TTC549 (cell line): ENCODE results near the gene NEIL3.

Experiments
- FAIRE-seq: peaks from 2 replicates; lab custom pipeline; 2012; peaks lifted over from hg19 to GRCh38; lab: Jason Lieb, UNC

The NEIL3 gene

DNA sequence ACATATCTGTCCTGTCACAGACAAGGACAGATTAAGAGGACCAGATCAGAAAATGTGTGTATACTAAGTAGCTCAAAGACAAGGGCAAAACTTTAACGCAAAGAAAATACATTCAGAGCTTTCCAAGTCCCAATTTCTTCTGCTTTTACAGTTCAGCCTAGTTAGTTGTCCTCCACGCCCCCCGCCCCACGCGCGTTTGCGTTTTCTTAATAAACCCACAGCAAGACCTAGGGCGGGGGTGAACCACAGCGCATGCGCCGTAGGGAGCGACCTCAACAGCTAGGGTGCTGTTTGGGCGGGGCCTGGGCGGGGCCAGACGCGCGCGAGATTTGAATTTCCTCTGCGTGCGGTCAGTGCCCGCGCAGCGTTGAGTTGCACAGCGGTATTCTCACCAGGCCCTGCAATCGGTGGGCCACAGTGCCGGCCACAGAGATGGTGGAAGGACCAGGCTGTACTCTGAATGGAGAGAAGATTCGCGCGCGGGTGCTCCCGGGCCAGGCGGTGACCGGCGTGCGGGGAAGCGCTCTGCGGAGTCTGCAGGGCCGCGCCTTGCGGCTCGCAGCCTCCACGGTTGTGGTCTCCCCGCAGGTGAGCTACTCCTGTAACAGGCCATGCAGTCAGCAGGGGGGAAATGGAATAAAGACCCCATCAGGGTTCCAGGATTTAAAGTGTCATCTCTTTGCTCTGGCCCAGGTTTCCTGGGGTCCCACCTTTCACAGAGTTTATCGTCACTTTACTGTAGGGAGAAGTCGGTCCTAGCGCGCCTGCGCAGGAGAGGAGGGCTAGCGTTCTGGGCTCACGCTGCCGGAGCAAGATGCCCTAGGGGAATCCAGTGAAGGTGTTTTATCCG is at the start of gene NEIL3:
NEIL3 (plus strand) TSS at position 353 of the 850 bp plus-strand sequence; CDS start at position 433, 80 bp downstream.
- FAIRE-seq = no peak

DNA sequence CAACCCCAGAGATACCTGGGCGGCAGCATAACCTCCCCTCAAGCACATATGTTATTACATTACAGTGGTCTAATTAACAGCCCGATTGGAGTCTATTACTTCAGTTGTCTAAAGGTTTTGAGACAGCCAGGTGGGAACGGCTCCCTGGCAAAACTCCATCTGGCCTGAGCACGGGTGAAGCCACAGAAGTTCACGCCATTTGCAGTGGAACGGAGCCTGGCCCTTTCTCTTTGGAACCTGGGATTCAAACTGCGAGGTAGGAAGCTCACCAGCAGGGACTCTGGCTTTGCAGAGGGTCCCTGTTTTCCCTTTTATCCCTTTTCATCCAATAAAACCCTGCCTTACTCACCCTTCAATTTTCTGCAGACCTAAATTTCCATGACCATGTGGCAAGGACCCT is 45.9 kb upstream of the NEIL3 start:
- no peak for FAIRE-seq

- no peak for FAIRE-seq
Measured at GRCh38 chr4:177264788-177265422, 44.8 kb upstream of the NEIL3 start.

GRCh38 chr4:177265729-177266128 is 43.9 kb upstream of the NEIL3 start:
- FAIRE-seq = no peak

DNA sequence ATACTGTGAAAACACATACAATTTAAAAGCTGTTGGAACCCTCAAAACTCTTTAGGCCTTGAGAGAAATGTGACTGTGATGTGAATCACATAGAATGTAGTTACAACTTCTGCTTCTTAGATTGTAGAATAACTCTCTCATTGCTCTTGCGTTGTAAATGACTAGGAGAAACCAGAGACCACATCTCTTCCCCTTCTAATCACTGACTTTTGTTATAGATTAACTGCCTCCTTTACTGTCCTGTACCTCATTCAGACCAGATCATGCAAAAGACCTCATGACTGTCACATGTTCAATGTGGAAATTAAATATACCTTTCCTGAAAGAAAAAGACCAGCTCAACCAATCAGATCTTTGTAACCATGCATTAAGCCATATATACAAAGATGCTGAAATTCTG is 43.2 kb upstream of the NEIL3 start:
- FAIRE-seq = no peak

DNA sequence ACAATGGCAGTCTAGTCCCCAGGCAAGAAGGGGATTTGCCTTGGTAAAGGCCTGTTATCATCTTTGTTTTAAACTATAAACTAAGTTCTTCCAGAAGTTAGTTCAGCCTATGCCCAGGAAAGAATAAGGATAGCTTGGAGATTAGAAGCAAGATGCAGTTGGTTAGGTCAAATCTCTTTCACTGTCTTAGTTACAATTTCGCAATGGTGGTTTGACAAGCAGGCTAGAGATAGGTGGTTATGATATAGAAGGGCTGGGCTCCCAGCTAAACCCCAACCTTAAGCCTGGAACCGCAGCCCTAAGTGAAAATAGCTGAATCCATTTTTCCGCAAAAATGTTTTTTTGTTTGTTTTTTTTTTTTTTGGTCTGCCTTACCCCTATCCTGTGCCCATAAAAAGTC is 41.8 kb upstream of the NEIL3 start:
- no peak for FAIRE-seq

- FAIRE-seq = no peak
Measured at GRCh38 chr4:177271091-177271490, 38.6 kb upstream of the NEIL3 start.

DNA sequence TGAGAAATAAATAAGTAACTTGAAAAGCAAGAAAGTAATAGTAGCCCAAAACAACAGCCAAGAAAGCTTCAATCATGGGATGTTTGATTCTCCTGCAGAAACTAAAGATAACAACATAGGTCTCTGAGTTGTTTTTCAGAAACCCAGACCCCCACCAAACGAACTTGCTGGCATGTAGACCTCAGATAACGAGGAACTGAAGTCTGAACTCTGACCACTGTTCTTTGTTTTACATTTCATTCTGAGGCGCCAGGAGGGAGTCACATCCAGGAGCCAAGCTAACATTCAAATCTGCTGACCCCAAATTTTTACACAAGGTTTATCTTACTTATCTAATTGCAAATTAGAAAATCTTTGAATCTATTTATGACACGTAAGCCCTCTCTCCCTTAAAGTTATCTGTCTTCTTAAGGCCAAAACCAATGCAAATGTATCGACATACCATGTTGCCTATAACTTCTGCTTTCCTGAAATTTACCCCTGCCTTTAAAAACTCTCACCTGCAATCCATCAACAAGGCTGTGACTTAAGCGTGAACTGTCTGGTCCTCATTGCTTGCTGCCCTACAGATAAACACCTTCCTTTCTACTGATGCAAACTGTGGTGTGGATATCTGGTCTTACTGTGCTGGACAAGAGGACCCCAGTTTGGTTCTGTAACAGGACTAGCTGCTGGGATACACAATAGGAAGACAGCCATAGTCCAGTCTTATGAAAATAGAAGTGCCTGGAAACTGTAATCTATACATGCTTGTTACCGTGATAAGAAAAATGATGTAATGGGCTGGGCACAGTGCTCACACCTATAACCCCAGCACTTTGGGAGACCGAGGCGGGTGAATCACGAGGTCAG is 37.5 kb upstream of the NEIL3 start:
- FAIRE-seq = no peak

GRCh38 chr4:177275999-177276398 is 33.7 kb upstream of the NEIL3 start:
- no peak for FAIRE-seq

GRCh38 chr4:177281351-177281909 is 28.2 kb upstream of the NEIL3 start:
- no peak for FAIRE-seq

DNA sequence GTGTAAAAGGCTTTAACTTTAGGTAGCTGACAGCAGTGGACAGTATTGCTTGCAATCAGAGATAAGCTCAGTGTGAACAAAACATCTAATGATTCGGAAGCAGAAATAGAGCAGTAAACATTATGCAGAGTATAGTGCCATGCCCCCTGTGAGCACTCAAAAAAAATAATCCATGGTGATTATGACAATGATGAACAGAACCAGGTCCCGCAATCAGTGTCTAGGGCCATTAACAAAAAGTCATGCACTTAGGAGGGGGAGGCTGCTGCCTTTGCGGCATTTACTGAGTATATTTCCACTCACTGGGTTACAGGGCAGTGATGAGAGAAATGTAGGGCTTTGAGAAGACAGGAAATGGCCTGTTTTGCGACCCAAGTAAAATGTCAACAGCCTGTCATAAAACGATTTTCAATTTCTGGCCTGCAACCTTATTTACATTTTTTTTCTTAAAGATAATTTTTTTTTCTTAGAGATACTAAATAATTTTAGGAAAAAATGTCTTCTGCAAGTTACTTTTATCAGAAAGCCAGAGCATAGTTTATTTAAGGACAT is 27.3 kb upstream of the NEIL3 start:
- no peak for FAIRE-seq

GRCh38 chr4:177283167-177283566 is 26.5 kb upstream of the NEIL3 start:
- FAIRE-seq = no peak

GRCh38 chr4:177285953-177286352 is 23.7 kb upstream of the NEIL3 start:
- no peak for FAIRE-seq

- no peak for FAIRE-seq
Measured at GRCh38 chr4:177287255-177287654, 22.4 kb upstream of the NEIL3 start.

GRCh38 chr4:177288335-177288734 is 21.3 kb upstream of the NEIL3 start:
- FAIRE-seq = no peak

- FAIRE-seq = no peak
Measured at GRCh38 chr4:177290780-177291179, 18.9 kb upstream of the NEIL3 start.

- FAIRE-seq = no peak
Measured at GRCh38 chr4:177292171-177292570, 17.5 kb upstream of the NEIL3 start.

DNA sequence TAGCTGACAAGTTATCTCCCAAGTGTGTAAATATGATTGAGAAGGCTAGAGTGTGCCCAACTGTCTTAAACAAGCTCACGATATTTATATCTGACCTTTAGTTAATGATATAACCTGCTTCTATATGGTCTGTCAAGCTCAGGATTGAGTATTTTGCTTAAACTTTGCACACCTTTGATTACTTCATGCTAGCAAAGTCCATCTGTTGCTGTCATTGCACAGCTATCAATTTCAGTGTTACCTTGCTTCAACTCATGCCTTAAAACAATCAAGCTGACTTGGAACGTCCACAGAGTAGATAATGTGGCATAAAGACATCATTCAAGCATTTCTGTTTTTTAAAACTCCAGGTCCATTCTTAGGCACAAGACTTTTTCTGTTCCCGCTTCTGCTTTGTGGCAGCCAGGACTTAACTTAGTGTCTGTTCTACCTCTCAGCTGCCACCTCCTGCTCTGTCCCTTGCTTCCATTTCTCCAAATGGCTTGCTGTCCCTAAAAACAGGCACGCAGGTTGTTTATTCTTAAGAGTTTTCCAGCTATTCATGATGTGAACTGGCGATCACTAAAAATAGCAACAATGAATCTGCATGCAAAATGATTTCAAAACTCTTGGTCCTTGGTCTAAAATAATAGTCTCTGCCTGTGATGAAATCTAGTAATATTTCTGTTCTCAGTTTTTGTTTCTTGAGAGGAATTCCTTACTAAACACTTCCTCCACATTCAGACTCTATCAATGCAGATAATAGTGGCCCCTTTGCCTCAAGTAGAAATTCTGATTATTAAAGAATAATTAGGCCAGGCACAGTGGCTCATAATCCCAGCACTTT is 16.3 kb upstream of the NEIL3 start:
- no peak for FAIRE-seq

DNA sequence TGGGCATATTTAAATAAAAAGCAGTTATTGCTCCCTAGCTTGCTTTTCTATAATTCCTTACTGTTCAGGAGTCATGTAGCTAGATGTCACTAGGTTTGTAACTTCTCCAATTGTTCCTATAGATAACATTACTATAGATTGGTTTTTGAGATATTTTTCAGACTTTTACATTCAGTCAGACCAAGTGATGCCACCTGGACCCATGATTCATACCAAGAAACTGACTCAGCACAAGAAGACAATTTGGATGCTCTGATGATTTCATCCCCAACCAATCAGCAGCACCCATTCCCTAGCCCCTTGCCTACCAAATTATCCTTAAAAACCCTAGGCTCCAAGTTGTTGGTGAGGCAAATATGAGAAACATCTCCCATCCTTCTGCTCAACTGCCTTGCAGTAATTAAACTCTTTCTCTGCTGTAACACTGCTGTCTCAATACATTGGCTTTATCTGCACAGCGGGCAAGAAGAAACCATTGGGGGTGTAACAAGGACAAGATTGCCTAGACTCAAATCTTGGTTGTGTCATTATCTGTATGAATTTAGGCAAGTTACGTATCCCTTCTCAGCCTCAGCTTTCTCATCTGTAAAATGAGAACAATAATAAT is 11.8 kb upstream of the NEIL3 start:
- no peak for FAIRE-seq

GRCh38 chr4:177301126-177301639 is 8.5 kb upstream of the NEIL3 start:
- FAIRE-seq = no peak
